Loucy (cell line): ENCODE measurements around the gene RPS6KA5.

Experiments used
- H2AFZ ChIP-seq: fragments of 200-600 bp; sonication (generic); 2 replicates; pipeline ENCODE4 v1.6.0; 2016; ENCODE audit warnings: antibody characterized with exemption, mild to moderate bottlenecking, low read length, moderate library complexity
- H3F3A ChIP-seq: fragments of 200-600 bp; 2 replicates; pipeline ENCODE4 v1.6.0; 2016; ENCODE audit warnings: antibody characterized with exemption, low read depth, mild to moderate bottlenecking
- H3K27me3 ChIP-seq: fragments of 200-600 bp; sonication (generic); 2 replicates; pipeline ENCODE4 v1.6.1; 2014; ENCODE audit warnings: low read length, mild to moderate bottlenecking; ENCODE audit not compliant: insufficient read depth, poor library complexity, severe bottlenecking
- H3K36me3 ChIP-seq: fragments of 200-600 bp; sonication (generic); 2 replicates; pipeline ENCODE4 v1.6.1; 2016; ENCODE audit warnings: low read length; ENCODE audit not compliant: insufficient read depth
- H3K4me1 ChIP-seq: fragments of 200-600 bp; sonication (generic); 2 replicates; pipeline ENCODE4 v1.5.1; 2014; ENCODE audit warnings: low read length, mild to moderate bottlenecking; ENCODE audit not compliant: insufficient read depth, poor library complexity, severe bottlenecking
- H3K4me2 ChIP-seq: fragments of 200-600 bp; sonication (generic); 2 replicates; pipeline ENCODE4 v1.6.0; 2014; ENCODE audit warnings: antibody characterized with exemption, low read length, low read depth, mild to moderate bottlenecking; ENCODE audit not compliant: poor library complexity, severe bottlenecking
- H3K4me3 ChIP-seq: fragments of 200-600 bp; sonication (generic); 2 replicates; pipeline ENCODE4 v1.5.1; 2014; ENCODE audit warnings: low read length, mild to moderate bottlenecking, mixed read lengths; ENCODE audit not compliant: poor library complexity, severe bottlenecking
- H3K79me2 ChIP-seq: fragments of 200-600 bp; sonication (generic); 2 replicates; pipeline ENCODE4 v1.6.1; 2014; ENCODE audit warnings: low read length; ENCODE audit not compliant: insufficient read depth
- H3K9ac ChIP-seq: fragments of 200-600 bp; sonication (generic); 2 replicates; pipeline ENCODE4 v1.6.0; 2014; ENCODE audit warnings: mild to moderate bottlenecking, low read depth, low read length, moderate library complexity; ENCODE audit not compliant: poor library complexity, severe bottlenecking
- H3K9me2 ChIP-seq: fragments of 200-600 bp; sonication (generic); replicated peaks from 2 replicates; pipeline ENCODE4 v1.6.1; 2016; ENCODE audit warnings: low read depth, low read length, mixed read lengths
- H3K9me3 ChIP-seq: fragments of 200-600 bp; sonication (generic); 2 replicates; pipeline ENCODE4 v1.6.1; 2014; ENCODE audit warnings: mild to moderate bottlenecking, antibody characterized with exemption, low read length, low read depth; ENCODE audit not compliant: insufficient read depth
- H4K20me1 ChIP-seq: fragments of 200-600 bp; sonication (generic); 2 replicates; pipeline ENCODE4 v1.6.0; 2014; ENCODE audit warnings: antibody characterized with exemption, low read length, mild to moderate bottlenecking; ENCODE audit not compliant: insufficient read depth, poor library complexity, severe bottlenecking
- CTCF ChIP-seq: fragments of 200-600 bp; sonication (generic); conservative IDR thresholded peaks from 2 replicates; pipeline ENCODE4 v1.5.1; 2014; ENCODE audit warnings: mild to moderate bottlenecking, antibody characterized with exemption, low read length
- EZH2phosphoT487 ChIP-seq: fragments of 200-600 bp; IDR thresholded peaks from 2 replicates; pipeline ENCODE4 v1.6.1; 2018; ENCODE audit warnings: antibody characterized with exemption, mild to moderate bottlenecking, moderate library complexity, borderline replicate concordance

The RPS6KA5 gene

GRCh38 chr14:90813442-90813841, 247.0 kb downstream of the RPS6KA5 start:
- Histone ChIP-seq H3K4me2 (peak overlapping the region; percentile 87), H4K20me1 (no peaks in the 10 kb centered on the region), H2AFZ (no peak overlapping the region), H3K27me3 (no peaks in the 10 kb centered on the region), H3K4me1 (peaks cover 70% of the 10 kb centered on the region), H3K4me3 (peak overlapping the region; percentile 84), H3K79me2 (peaks cover 72% of the 10 kb centered on the region), H3K9ac (peak overlapping the region; percentile 49), H3F3A (no peaks in the 10 kb centered on the region), H3K9me2 (no peaks in the 10 kb centered on the region), H3K9me3 (no peaks in the 10 kb centered on the region), H3K36me3 (no peaks in the 10 kb centered on the region)
- TF ChIP-seq CTCF (no peak), EZH2phosphoT487 (no peak)

- TF ChIP-seq EZH2phosphoT487 (no peak), CTCF (no peak)
- Histone ChIP-seq H3K9ac (no peak overlapping the region), H3F3A (no peaks in the 10 kb centered on the region), H3K4me2 (peak overlapping the region; percentile 87), H3K4me1 (peaks cover 83% of the 10 kb centered on the region), H3K79me2 (peaks cover 86% of the 10 kb centered on the region), H3K27me3 (no peaks in the 10 kb centered on the region), H3K4me3 (no peak overlapping the region), H4K20me1 (no peaks in the 10 kb centered on the region), H3K9me2 (no peaks in the 10 kb centered on the region), H3K36me3 (no peaks in the 10 kb centered on the region), H3K9me3 (no peaks in the 10 kb centered on the region), H2AFZ (no peak overlapping the region)
Measured at GRCh38 chr14:90812109-90812508, 248.3 kb downstream of the RPS6KA5 start.

- H2AFZ ChIP-seq: no peak overlapping the region
- no peaks in the 10 kb centered on the region for H4K20me1 ChIP-seq
- H3K9me2 ChIP-seq: no peaks in the 10 kb centered on the region
- H3K27me3 ChIP-seq: no peaks in the 10 kb centered on the region
- peak overlapping the region; percentile 87 for H3K4me2 ChIP-seq
- H3K4me1 ChIP-seq: peaks cover 88% of the 10 kb centered on the region
- no peaks in the 10 kb centered on the region for H3K36me3 ChIP-seq
- H3K4me3 ChIP-seq: no peak overlapping the region
- no peaks in the 10 kb centered on the region for H3K9me3 ChIP-seq
- no peak overlapping the region for H3K9ac ChIP-seq
- no peaks in the 10 kb centered on the region for H3F3A ChIP-seq
- no peak for TF ChIP-seq EZH2phosphoT487
- TF ChIP-seq CTCF: no peak
- peaks cover 90% of the 10 kb centered on the region for H3K79me2 ChIP-seq
Measured at GRCh38 chr14:90811641-90812040, 248.8 kb downstream of the RPS6KA5 start.
